ENCODE measurements around the gene ZSCAN9. TPM values are rescaled to one million over a fixed set of nuclear protein-coding genes. Genes with fewer than 3 reads are reported as not detected.
A peak's percentile ranks its signal among the peaks of the same experiment; 100 is the strongest.

Gene ZSCAN9
- total RNA-seq, 2 donors from 2014 or later, result 11.6 to 29.0 TPM

DNA sequence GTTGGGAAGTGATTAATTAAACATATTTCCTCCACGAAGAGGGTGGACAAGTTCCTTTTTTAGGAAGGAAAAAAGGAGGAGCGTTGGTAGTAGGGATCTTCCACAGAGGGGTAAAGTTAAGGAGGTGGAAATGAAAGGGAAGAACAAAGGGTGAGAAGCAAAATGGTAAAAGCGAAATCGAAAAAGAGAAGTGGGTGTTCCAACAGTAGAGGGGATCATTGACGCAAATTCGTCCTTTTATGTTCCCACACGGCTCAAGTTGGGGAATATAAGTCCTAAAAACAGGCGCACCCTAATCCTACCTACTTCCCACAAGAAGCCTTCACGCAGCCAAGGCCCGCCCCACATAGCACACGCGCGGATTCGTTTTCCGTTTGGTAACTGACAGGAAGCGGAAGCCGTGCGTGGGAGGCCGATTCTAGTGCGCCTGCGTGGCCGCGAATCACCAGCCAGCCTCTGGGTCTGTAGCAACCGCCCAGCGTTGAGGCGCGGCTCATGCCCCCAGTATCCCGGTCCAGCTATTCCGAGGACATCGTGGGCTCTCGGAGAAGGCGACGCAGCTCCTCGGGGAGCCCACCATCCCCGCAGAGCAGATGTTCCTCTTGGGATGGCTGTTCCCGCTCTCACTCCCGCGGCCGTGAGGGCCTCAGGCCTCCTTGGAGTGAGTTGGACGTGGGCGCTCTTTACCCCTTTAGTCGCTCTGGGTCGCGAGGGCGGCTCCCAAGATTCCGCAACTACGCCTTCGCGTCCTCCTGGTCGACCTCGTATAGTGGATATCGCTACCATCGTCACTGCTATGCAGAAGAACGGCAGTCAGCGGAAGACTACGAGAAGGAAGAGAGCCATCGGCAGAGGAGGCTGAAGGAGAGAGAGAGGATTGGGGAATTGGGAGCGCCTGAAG lies 34.1 kb downstream of the ZSCAN9 start, which contains the start of gene NKAPL:
Gene NKAPL (plus strand): TSS at position 421 of the 901 bp plus-strand sequence. CDS start 75 bp downstream, at position 496.
- Histone ChIP-seq H3K36me3 (no peaks in the 10 kb centered on the region), H3K27me3 (replicated peaks; ENCODE audit: insufficient read depth) (no peaks in the 10 kb centered on the region), H3K27ac (no peak within 1 kb of the TSS), H3K4me1 (ENCODE audit: control insufficient read depth in 1 of 2, low read depth in 2 of 2) (peaks cover 3 to 10% of the 10 kb centered on the region in 2 donors), H3K9me3 (no peaks in the 10 kb centered on the region), H3K4me3 (peak within 1 kb of the TSS; percentile 74)
- peak; percentile 43 for DNase-seq (ENCODE audit: low spot score)
- ATAC-seq (ENCODE audit: insufficient number of reproducible peaks, low FRiP score, low read depth), result no peak
- TF ChIP-seq, protein P1, sequence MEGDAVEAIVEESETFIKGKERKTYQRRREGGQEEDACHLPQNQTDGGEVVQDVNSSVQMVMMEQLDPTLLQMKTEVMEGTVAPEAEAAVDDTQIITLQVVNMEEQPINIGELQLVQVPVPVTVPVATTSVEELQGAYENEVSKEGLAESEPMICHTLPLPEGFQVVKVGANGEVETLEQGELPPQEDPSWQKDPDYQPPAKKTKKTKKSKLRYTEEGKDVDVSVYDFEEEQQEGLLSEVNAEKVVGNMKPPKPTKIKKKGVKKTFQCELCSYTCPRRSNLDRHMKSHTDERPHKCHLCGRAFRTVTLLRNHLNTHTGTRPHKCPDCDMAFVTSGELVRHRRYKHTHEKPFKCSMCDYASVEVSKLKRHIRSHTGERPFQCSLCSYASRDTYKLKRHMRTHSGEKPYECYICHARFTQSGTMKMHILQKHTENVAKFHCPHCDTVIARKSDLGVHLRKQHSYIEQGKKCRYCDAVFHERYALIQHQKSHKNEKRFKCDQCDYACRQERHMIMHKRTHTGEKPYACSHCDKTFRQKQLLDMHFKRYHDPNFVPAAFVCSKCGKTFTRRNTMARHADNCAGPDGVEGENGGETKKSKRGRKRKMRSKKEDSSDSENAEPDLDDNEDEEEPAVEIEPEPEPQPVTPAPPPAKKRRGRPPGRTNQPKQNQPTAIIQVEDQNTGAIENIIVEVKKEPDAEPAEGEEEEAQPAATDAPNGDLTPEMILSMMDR (IDR thresholded peaks at IDR 0.05), result no peak

DNA sequence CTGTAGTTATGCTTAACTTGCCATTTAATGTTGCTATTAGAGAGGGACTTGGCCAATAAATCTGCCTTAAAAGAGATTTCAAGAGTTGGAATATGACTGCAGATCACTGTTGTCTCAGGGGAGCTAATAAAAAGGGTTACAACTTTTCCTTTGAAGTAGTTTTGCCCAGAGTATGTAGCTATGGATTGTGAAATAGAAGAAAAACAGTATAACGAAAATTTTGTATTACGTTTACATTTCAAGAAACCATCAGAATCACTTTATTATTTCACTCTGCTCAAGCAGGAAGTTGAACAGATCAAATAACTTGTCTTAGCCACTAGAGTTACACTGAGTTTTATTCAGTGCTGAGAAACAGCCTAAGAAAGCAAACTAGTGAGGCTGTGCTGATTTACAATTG lies 38.8 kb downstream of the ZSCAN9 start:
- TF ChIP-seq, protein P1 (IDR thresholded peaks at IDR 0.05), result no peak
- Histone ChIP-seq H3K4me1 (ENCODE audit: control insufficient read depth in 1 of 2, low read depth in 2 of 2) (peaks cover 14 to 25% of the 10 kb centered on the region in 2 donors), H3K36me3 (no peaks in the 10 kb centered on the region), H3K4me3 (no peak overlapping the region), H3K9me3 (no peaks in the 10 kb centered on the region), H3K27me3 (replicated peaks; ENCODE audit: insufficient read depth) (no peaks in the 10 kb centered on the region), H3K27ac (no peak overlapping the region)
- ATAC-seq (ENCODE audit: insufficient number of reproducible peaks, low FRiP score, low read depth) (no peak), DNase-seq (ENCODE audit: low spot score) (no peak)

DNA sequence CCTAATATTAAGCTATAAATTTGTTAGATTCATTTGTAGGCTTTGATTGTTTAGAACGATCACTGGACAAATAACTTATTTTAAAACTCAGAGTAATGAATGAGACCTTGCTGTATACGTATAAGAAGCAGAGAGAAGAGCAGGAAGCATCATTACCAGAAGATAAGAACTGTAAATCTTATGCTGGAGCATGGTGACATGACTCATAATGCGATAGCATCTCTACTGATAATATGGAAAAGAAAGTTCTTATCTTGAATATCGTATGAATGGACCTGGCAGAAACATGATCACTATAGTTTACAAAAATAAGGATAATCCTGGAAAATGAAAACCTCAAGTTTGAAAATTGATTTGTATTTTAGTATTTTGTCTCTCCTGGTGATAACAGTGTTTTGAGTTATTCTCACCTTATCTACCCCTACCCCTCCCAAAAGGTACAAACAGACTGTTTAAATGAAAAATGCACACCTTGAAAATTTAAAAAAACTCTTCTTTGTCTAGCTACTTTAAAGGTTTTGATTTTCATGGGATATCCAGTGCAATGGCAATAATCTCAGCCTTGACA lies 39.8 kb downstream of the ZSCAN9 start:
- TF ChIP-seq, protein P1 (IDR thresholded peaks at IDR 0.05), result no peak
- DNase-seq (ENCODE audit: low spot score) (no peak), ATAC-seq (ENCODE audit: insufficient number of reproducible peaks, low FRiP score, low read depth) (no peak)
- peaks cover 10 to 19% of the 10 kb centered on the region in 2 donors for H3K4me1 ChIP-seq (ENCODE audit: control insufficient read depth in 1 of 2, low read depth in 2 of 2)
- no peak overlapping the region for H3K27ac ChIP-seq
- H3K9me3 ChIP-seq, result no peaks in the 10 kb centered on the region
- H3K27me3 ChIP-seq (replicated peaks; ENCODE audit: insufficient read depth), result no peaks in the 10 kb centered on the region
- no peak overlapping the region for H3K4me3 ChIP-seq
- H3K36me3 ChIP-seq, result no peaks in the 10 kb centered on the region

DNA sequence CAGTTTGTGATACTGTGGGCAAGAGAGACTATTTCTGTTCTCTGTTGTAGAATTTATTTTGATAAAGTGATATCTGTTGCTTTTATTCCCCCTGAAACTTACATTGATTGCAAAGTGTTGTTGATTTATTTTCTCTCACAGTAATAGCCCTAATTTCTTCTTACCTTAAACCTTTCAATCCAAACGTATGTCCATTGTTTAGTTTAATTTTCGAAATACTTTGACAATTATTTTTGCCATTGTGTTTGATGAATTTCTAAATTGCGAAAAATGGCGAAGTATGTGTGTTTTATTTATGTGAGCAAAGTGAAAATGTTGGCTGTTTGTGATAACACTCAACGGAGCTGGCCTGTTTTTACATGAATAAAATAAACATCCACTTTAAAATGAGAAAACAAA lies 41.5 kb downstream of the ZSCAN9 start:
- peak overlapping the region; percentile 68 to 72 for H3K27ac ChIP-seq
- peaks cover 10 to 19% of the 10 kb centered on the region in 2 donors for H3K4me1 ChIP-seq (ENCODE audit: control insufficient read depth in 1 of 2, low read depth in 2 of 2)
- DNase-seq (ENCODE audit: low spot score), result no peak
- no peaks in the 10 kb centered on the region for H3K36me3 ChIP-seq
- no peaks in the 10 kb centered on the region for H3K9me3 ChIP-seq
- TF ChIP-seq, protein P1 (IDR thresholded peaks at IDR 0.05), result no peak
- H3K27me3 ChIP-seq (replicated peaks; ENCODE audit: insufficient read depth), result no peaks in the 10 kb centered on the region
- H3K4me3 ChIP-seq, result peak overlapping the region; percentile 90
- ATAC-seq (ENCODE audit: insufficient number of reproducible peaks, low FRiP score, low read depth), result no peak

DNA sequence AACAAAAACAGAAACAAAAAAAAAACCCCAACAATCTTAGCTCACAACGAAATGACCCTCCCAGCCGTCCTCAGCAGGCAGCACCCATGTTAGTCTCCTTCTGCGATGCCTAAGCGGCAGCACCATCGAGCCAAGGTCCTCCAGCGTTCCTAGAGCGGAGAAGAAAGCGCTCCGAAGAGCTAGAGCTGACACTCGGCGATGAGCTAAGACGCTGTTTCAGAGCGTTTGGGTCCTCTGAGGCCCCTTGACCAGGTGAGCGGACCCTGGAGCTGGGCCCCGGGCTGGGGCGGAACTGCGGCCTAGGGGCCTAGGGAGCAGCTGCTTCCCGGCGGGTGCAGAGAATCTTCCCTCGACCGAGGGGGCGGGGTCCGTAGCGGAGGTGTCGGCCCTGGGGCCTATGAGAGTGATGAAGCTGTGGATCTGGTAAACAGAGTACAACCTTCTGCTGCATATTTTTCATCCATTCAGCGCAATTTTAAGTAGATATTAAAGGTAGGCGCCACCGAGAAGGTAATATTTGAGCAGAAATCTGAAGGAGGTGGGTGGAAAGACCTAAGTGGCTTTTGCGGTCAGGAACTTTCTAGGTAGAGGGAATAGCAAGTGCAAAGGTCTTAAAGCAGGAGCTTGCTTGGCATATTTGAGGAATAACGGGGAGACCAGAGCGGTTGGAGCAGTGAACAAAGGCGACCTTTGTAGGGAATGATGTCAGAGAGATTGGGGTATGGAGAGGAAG lies 42.1 kb downstream of the ZSCAN9 start, which contains the start of gene ZSCAN26:
Gene ZSCAN26 (plus strand): TSS at position 182 of the 733 bp plus-strand sequence. CDS start 4,777 bp downstream, outside the sequence.
- peak; percentile 88 for ATAC-seq (ENCODE audit: insufficient number of reproducible peaks, low FRiP score, low read depth)
- Histone ChIP-seq H3K36me3 (peaks cover 3% of the 10 kb centered on the region), H3K27me3 (replicated peaks; ENCODE audit: insufficient read depth) (no peaks in the 10 kb centered on the region), H3K4me3 (peak within 1 kb of the TSS; percentile 90), H3K9me3 (no peaks in the 10 kb centered on the region), H3K4me1 (ENCODE audit: control insufficient read depth in 1 of 2, low read depth in 2 of 2) (peaks cover 10 to 19% of the 10 kb centered on the region in 2 donors), H3K27ac (peak within 1 kb of the TSS; percentile 68 to 72)
- peak; percentile 21 for DNase-seq (ENCODE audit: low spot score)
- TF ChIP-seq, protein P1 (IDR thresholded peaks at IDR 0.05), result no peak
